SK-N-SH (cell line): Measurements from ENCODE around the gene WHRN.

Source experiments
- FOXM1 ChIP-seq: IDR thresholded peaks from 2 replicates; pipeline ENCODE4 v1.4.0; 2012; ENCODE audit warnings: low read depth, mild to moderate bottlenecking
- NFIC ChIP-seq: IDR thresholded peaks from 2 replicates; pipeline ENCODE4 v1.4.0; 2012; ENCODE audit warnings: borderline replicate concordance
- POLR2AphosphoS5 ChIP-seq: IDR thresholded peaks from 2 replicates; pipeline ENCODE4 v1.6.1; 2012; ENCODE audit warnings: low read depth, low read length
- RFX5 ChIP-seq: IDR thresholded peaks from 2 replicates; pipeline ENCODE4 v1.6.1; 2012; ENCODE audit warnings: mild to moderate bottlenecking, improper control_type of control experiment, low read length
- ZBTB33 ChIP-seq: IDR thresholded peaks from 2 replicates; pipeline ENCODE4 v1.4.0; 2012; ENCODE audit warnings: low read depth, borderline replicate concordance
- TF ChIP-seq, protein P1 (sequence below): fragments of 200-600 bp; sonication (generic); IDR thresholded peaks from 2 replicates; pipeline ENCODE4 v1.6.1; 2017; ENCODE audit warnings: antibody characterized with exemption, mild to moderate bottlenecking, moderate library complexity
- TF ChIP-seq, protein P2 (sequence below): fragments of 150-350 bp; IDR thresholded peaks from 2 replicates; pipeline ENCODE4 v1.6.1; 2017; ENCODE audit warnings: antibody characterized with exemption, low read length, low read depth, borderline replicate concordance

DNA sequence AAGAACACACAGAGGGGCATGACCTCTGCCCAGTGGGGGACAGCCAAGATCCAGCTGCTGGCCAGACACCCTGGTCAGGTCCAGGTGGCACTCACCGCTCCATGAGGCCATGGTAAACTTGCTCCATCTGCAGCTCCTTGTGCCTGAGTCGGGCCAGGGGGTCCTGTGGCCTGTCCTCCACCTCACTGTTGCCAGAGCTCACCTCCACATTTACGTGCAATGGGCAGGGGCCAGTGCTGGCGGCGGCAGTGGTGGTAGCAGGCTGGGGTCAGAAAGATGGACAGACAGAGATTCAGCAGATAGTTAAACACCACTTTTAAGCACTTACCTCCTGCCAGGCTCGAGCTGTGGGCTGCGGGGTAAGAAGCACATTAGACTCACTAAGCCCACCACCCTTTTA, 145.5 kb downstream of the WHRN start:
- TF ChIP-seq ZBTB33 (no peak), NFIC (no peak), POLR2AphosphoS5 (no peak), RFX5 (no peak), FOXM1 (no peak)
- TF ChIP-seq, protein P1, sequence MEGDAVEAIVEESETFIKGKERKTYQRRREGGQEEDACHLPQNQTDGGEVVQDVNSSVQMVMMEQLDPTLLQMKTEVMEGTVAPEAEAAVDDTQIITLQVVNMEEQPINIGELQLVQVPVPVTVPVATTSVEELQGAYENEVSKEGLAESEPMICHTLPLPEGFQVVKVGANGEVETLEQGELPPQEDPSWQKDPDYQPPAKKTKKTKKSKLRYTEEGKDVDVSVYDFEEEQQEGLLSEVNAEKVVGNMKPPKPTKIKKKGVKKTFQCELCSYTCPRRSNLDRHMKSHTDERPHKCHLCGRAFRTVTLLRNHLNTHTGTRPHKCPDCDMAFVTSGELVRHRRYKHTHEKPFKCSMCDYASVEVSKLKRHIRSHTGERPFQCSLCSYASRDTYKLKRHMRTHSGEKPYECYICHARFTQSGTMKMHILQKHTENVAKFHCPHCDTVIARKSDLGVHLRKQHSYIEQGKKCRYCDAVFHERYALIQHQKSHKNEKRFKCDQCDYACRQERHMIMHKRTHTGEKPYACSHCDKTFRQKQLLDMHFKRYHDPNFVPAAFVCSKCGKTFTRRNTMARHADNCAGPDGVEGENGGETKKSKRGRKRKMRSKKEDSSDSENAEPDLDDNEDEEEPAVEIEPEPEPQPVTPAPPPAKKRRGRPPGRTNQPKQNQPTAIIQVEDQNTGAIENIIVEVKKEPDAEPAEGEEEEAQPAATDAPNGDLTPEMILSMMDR, result no peak
- TF ChIP-seq, protein P2, sequence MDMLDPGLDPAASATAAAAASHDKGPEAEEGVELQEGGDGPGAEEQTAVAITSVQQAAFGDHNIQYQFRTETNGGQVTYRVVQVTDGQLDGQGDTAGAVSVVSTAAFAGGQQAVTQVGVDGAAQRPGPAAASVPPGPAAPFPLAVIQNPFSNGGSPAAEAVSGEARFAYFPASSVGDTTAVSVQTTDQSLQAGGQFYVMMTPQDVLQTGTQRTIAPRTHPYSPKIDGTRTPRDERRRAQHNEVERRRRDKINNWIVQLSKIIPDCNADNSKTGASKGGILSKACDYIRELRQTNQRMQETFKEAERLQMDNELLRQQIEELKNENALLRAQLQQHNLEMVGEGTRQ, result no peak
